Ishikawa (cell line): ENCODE results near the gene APOB.

Experiments
- CEBPB ChIP-seq: IDR thresholded peaks from 2 replicates; pipeline ENCODE4 v1.6.1; 2012
- CREB1 ChIP-seq: IDR thresholded peaks from 2 replicates; pipeline ENCODE4 v1.6.1; 2012; ENCODE audit warnings: low read depth
- EGR1 ChIP-seq: IDR thresholded peaks from 2 replicates; pipeline ENCODE4 v1.6.1; 2012
- EP300 ChIP-seq: IDR thresholded peaks from 2 replicates; pipeline ENCODE4 v1.6.1; 2012; ENCODE audit warnings: borderline replicate concordance
- FOXM1 ChIP-seq: IDR thresholded peaks from 2 replicates; pipeline ENCODE4 v1.6.1; 2012; ENCODE audit warnings: low read depth, borderline replicate concordance
- NFIC ChIP-seq: IDR thresholded peaks from 2 replicates; pipeline ENCODE4 v1.6.1; 2012
- RAD21 ChIP-seq: IDR thresholded peaks from 2 replicates; pipeline ENCODE4 v1.6.1; 2012; ENCODE audit warnings: low read depth
- TAF1 ChIP-seq: IDR thresholded peaks from 2 replicates; pipeline ENCODE4 v1.6.1; 2012; ENCODE audit warnings: low read depth, mild to moderate bottlenecking
- TCF12 ChIP-seq: IDR thresholded peaks from 2 replicates; pipeline ENCODE4 v1.6.1; 2012; ENCODE audit warnings: low read depth
- TEAD4 ChIP-seq: IDR thresholded peaks from 2 replicates; pipeline ENCODE4 v1.6.1; 2012
- USF1 ChIP-seq: IDR thresholded peaks from 2 replicates; pipeline ENCODE4 v1.6.1; 2012
- YY1 ChIP-seq: IDR thresholded peaks from 2 replicates; pipeline ENCODE4 v1.6.1; 2012; ENCODE audit warnings: low read depth
- ZBTB7A ChIP-seq: IDR thresholded peaks from 2 replicates; pipeline ENCODE4 v1.6.1; 2012; ENCODE audit warnings: low read depth
- TF ChIP-seq, protein P1 (sequence below): IDR thresholded peaks from 2 replicates; pipeline ENCODE4 v1.6.1; 2012; ENCODE audit warnings: low read depth, mild to moderate bottlenecking
- TF ChIP-seq, protein P2 (sequence below): IDR thresholded peaks from 2 replicates; pipeline ENCODE4 v1.6.1; 2012

Gene APOB

GRCh38 chr2:20989404-20989803 is 54.5 kb downstream of the APOB start:
- TF ChIP-seq USF1 (no peak), FOXM1 (no peak), NFIC (no peak), ZBTB7A (no peak), EGR1 (no peak)
- TF ChIP-seq, protein P1, sequence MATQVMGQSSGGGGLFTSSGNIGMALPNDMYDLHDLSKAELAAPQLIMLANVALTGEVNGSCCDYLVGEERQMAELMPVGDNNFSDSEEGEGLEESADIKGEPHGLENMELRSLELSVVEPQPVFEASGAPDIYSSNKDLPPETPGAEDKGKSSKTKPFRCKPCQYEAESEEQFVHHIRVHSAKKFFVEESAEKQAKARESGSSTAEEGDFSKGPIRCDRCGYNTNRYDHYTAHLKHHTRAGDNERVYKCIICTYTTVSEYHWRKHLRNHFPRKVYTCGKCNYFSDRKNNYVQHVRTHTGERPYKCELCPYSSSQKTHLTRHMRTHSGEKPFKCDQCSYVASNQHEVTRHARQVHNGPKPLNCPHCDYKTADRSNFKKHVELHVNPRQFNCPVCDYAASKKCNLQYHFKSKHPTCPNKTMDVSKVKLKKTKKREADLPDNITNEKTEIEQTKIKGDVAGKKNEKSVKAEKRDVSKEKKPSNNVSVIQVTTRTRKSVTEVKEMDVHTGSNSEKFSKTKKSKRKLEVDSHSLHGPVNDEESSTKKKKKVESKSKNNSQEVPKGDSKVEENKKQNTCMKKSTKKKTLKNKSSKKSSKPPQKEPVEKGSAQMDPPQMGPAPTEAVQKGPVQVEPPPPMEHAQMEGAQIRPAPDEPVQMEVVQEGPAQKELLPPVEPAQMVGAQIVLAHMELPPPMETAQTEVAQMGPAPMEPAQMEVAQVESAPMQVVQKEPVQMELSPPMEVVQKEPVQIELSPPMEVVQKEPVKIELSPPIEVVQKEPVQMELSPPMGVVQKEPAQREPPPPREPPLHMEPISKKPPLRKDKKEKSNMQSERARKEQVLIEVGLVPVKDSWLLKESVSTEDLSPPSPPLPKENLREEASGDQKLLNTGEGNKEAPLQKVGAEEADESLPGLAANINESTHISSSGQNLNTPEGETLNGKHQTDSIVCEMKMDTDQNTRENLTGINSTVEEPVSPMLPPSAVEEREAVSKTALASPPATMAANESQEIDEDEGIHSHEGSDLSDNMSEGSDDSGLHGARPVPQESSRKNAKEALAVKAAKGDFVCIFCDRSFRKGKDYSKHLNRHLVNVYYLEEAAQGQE, result no peak

DNA sequence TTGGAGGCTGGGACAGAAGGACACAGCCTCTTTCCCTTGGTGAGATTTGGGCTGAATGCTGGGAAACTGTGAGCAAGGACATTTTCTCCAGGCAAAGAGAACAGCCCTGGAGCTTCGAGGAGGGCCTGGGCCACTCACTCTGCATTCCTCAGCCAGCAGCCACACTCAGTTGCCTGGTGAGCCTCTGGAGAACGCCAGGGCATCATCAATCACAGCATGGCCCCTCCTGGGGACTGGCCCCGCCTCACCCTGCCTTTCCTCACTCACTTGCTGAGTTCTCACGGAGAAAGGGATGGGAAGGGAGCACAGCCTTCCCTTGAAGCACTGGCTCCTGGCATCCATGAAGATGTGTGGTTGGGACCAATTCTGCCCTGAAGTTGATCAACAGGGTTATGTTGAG is 55.0 kb downstream of the APOB start:
- TF ChIP-seq, protein P2, sequence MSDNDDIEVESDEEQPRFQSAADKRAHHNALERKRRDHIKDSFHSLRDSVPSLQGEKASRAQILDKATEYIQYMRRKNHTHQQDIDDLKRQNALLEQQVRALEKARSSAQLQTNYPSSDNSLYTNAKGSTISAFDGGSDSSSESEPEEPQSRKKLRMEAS, result no peak
- TF ChIP-seq NFIC, result no peak
- no peak for TF ChIP-seq TEAD4
- TF ChIP-seq USF1, result no peak
- no peak for TF ChIP-seq TCF12
- TF ChIP-seq, protein P1, result no peak
- TF ChIP-seq EP300, result no peak
- TF ChIP-seq TAF1, result no peak
- TF ChIP-seq CREB1, result no peak
- TF ChIP-seq FOXM1, result no peak
- no peak for TF ChIP-seq RAD21
- no peak for TF ChIP-seq CEBPB
- no peak for TF ChIP-seq ZBTB7A
- no peak for TF ChIP-seq YY1
- TF ChIP-seq EGR1, result no peak

DNA sequence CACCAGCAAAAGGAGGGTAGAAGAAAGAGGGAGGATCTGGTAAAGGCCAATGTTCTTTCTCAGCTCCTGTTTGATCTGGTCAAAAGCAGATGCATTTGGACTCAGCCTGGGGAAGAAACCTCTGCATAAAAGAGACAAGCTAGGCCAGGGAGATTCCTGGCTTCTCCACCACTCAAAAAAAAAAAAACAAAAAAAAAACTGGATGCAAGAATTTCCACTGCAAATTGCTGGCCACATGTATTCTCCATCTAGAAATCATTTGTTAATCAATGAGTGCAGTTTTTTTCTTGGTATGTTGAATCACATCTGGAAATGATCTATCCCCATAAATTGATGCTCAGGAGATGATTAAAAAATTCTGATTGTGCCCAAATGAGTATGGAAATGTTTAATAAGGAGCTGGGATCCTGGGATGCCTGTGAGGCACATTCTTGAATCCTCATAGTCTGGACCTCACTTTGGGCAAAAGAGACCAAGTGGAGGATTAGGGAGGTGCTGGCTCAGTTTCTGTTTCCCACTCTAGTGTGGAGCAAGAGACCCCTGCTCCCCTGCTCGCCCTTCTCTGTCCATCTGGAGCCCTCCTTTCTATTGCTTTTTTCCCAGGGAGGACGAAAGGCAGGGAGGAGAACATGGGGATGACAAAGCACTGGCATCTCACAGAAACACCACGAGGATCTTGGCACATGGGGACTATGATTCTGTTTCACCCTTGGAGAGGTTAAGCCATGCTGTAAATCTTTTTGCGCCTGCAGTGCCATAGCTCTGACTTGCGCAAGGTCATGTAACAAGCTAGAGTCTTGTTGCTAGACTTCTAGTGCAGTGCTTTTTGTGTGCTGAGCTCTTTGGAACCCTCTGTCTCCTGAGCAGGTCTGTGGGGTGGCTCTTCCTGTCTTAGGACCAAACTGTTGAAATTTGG is 57.6 kb downstream of the APOB start:
- TF ChIP-seq TEAD4 (no peak), ZBTB7A (no peak), CREB1 (no peak), TCF12 (no peak), EP300 (no peak), EGR1 (no peak), USF1 (no peak), NFIC (no peak), TAF1 (no peak), CEBPB (no peak), FOXM1 (no peak), RAD21 (no peak), YY1 (no peak)
- TF ChIP-seq, protein P2, result no peak
- TF ChIP-seq, protein P1, result no peak

GRCh38 chr2:20985062-20985461 is 58.8 kb downstream of the APOB start:
- TF ChIP-seq USF1 (no peak), CEBPB (no peak)
